ENCODE results near the gene SLC2A8.

SLC2A8 gene

DNA sequence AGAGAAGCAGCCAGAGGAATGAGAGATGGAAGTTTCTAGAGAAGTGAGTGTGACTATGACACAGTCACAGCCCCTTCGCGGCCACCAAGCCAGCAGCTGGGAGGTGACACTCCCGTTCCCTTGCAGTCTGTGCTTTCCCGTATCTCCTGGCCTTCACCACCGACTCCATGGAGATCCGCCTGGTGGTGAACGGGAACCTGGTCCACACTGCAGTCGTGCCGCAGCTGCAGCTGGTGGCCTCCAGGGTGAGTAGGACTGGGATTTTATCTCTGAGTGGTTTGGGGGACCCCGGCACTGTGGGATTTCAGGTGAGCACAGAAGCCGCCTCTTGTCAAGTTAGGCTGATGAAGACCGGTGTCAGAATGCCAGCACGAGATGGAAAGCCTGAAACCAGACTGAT is 12.1 kb upstream of the SLC2A8 start:
- no peaks in the 10 kb centered on the region for H3K27me3 ChIP-seq
- peaks cover 5% of the 10 kb centered on the region for H3K4me1 ChIP-seq
- no peaks in the 10 kb centered on the region for H3K36me3 ChIP-seq
- no peak for DNase-seq
- H3K9me3 ChIP-seq = no peaks in the 10 kb centered on the region
- H3K4me3 ChIP-seq (ENCODE audit: low read depth, low read length) = no peak overlapping the region
- TF ChIP-seq, protein P1, sequence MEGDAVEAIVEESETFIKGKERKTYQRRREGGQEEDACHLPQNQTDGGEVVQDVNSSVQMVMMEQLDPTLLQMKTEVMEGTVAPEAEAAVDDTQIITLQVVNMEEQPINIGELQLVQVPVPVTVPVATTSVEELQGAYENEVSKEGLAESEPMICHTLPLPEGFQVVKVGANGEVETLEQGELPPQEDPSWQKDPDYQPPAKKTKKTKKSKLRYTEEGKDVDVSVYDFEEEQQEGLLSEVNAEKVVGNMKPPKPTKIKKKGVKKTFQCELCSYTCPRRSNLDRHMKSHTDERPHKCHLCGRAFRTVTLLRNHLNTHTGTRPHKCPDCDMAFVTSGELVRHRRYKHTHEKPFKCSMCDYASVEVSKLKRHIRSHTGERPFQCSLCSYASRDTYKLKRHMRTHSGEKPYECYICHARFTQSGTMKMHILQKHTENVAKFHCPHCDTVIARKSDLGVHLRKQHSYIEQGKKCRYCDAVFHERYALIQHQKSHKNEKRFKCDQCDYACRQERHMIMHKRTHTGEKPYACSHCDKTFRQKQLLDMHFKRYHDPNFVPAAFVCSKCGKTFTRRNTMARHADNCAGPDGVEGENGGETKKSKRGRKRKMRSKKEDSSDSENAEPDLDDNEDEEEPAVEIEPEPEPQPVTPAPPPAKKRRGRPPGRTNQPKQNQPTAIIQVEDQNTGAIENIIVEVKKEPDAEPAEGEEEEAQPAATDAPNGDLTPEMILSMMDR (IDR thresholded peaks at IDR 0.05; ENCODE audit: low read depth, low read length) = 0 out of 2 replicates have a peak, but pooled peaks have one; percentile 13

DNA sequence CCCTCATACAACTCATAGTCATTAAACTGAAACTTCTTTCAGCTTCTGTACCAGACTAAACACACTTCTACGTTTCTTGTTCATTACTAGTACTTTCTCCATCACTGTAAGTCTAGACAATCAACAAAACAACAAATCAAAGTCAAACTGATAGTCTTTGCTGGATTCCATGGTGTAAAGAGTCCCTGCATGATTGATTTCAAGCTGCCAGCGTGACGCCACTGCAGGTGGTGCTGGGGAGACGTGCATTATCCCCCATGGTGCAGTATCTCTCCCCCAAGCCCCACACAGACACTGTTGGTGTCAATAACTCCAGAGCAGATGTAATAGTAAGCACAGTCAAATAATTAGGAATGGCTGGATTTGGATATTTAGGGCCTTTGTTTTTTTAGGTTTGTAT is 10.7 kb upstream of the SLC2A8 start:
- H3K27me3 ChIP-seq = no peaks in the 10 kb centered on the region
- H3K9me3 ChIP-seq = no peaks in the 10 kb centered on the region
- TF ChIP-seq, protein P1 (IDR thresholded peaks at IDR 0.05; ENCODE audit: low read depth, low read length) = no peak

DNA sequence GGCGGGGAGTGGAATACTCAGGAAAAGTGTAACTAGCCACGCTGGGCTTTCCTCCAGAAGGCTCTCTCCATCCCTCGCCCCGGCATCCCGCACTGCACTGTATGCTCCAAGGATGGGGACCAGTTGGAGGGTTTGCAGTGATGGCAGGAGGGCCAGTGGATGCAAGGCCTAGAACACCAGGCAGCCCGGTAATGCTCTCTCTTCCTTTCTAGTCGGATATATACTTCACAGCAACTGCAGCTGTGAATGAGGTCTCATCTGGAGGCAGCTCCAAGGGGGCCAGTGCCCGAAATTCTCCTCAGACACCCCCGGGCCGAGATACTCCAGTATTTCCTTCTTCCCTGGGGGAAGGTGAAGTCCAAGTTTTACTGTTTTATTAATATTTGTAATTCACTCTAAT is 10.0 kb upstream of the SLC2A8 start:
- TF ChIP-seq, protein P1 (IDR thresholded peaks at IDR 0.05; ENCODE audit: low read depth, low read length) = no peak
- Histone ChIP-seq H3K9me3 (no peaks in the 10 kb centered on the region), H3K4me1 (peaks cover 5% of the 10 kb centered on the region), H3K4me3 (ENCODE audit: low read depth, low read length) (no peak overlapping the region), H3K27me3 (no peaks in the 10 kb centered on the region), H3K36me3 (no peaks in the 10 kb centered on the region)
- DNase-seq = no peak

More for the DNA sequence above, 10.7 kb upstream of the SLC2A8 start:
- Histone ChIP-seq H3K4me1 (peaks cover 5% of the 10 kb centered on the region), H3K36me3 (no peaks in the 10 kb centered on the region), H3K4me3 (ENCODE audit: low read depth, low read length) (no peak overlapping the region)
- no peak for DNase-seq

DNA sequence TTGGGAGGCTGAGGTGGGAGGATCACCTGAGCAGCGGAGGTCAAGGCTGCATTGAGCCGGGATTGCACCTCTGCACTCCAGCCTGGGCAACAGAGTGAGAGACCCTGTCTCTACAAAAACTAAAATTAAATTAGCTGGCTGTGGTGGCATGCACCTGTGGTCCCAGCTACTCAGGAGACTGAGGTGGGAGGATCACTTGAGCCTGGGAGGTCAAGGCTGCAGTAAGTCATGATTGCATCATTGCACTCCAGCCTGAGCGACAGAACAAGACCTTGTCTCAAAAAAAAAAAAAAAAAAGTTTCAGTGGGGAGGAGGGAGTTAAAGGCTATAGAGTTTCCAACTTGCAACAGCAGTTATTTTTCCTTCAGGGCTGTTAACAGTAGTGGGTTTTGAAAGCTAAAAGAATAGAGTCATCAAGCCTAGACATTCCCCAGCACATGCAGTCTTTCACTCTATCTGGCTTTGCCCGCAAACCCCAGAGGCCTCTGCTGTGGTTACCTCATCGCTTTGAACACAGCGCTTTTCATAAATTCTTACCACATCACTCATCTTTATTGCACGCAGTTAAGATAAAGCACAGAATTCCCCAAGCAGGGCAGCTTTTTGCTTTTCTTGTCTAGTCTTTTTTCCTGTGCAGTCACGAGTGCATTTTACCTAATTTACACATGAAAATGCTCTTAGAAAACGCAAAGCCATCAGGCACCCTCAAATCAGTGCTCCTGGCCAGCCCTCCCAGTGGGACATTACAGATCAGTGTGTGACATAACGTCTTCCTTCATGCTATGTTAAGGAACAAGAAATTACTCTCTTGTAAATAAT is 8.7 kb upstream of the SLC2A8 start:
- DNase-seq = no peak

DNA sequence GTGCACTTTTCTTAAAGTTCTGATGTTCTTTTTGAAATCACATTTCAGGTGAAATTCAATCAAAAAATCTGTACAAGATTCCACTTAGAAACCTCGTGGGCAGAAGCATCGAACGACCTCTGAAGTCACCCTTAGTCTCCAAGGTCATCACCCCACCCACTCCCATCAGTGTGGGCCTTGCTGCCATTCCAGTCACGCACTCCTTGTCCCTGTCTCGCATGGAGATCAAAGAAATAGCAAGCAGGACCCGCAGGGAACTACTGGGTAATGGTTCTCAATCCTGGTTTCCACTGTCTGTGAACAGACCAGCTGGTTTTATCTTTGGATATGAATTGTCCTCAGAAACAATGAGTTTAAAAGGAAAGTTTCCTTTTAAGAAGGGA is 8.1 kb upstream of the SLC2A8 start:
- TF ChIP-seq, protein P1 (IDR thresholded peaks at IDR 0.05; ENCODE audit: low read depth, low read length) = no peak
- no peak overlapping the region for H3K4me3 ChIP-seq (ENCODE audit: low read depth, low read length)

More for the DNA sequence above, 8.7 kb upstream of the SLC2A8 start:
- no peaks in the 10 kb centered on the region for H3K9me3 ChIP-seq
- H3K27me3 ChIP-seq = no peaks in the 10 kb centered on the region
- peaks cover 5% of the 10 kb centered on the region for H3K4me1 ChIP-seq
- TF ChIP-seq, protein P1 (IDR thresholded peaks at IDR 0.05; ENCODE audit: low read depth, low read length) = no peak
- H3K36me3 ChIP-seq = no peaks in the 10 kb centered on the region
- no peak overlapping the region for H3K4me3 ChIP-seq (ENCODE audit: low read depth, low read length)

More for the DNA sequence above, 8.1 kb upstream of the SLC2A8 start:
- no peak for DNase-seq
- Histone ChIP-seq H3K36me3 (no peaks in the 10 kb centered on the region), H3K4me1 (peaks cover 5% of the 10 kb centered on the region), H3K27me3 (no peaks in the 10 kb centered on the region), H3K9me3 (no peaks in the 10 kb centered on the region)
